Measurements from ENCODE around the gene TLE3.

DNA sequence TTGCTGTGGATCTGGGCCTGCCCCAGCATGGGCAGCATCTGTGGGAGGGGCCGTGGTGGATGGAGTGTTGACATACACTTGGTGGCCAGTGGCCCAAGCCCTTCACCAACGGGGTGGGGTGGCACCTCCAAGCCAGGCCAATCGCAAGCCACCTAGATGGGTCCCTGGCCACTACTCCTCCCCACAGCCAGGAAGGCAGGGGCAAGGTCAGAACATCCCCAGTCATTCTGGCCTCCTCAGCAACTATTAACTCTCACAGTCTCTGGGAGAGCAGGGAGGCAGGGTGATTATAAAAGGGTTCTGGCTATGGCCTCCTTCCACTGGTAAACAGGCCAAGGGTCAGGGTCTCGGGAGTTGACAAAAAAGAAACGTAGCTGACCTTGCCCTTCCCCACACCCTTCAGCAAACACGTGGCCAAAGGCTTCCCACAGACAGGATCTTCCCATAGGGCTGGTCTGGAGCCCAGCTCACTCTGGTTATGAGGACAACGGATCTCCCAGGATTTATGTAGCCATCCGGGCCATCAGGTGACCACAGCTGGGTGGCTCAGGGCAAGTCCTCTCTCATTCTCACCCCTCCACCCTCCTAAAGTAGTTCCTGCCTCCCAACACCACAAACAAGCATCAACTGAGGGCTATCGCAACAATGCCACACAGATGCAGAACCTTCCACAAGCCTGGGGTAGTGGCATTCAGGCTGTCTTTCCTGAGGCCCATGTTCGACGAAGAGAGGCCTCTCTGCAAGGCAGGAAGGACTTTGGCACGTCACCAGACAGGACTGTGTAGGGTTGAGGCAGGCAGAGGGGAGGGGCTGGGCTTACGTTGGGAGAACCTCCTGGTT is 18.9 kb downstream of the TLE3 start:
- TF ChIP-seq, protein P1, sequence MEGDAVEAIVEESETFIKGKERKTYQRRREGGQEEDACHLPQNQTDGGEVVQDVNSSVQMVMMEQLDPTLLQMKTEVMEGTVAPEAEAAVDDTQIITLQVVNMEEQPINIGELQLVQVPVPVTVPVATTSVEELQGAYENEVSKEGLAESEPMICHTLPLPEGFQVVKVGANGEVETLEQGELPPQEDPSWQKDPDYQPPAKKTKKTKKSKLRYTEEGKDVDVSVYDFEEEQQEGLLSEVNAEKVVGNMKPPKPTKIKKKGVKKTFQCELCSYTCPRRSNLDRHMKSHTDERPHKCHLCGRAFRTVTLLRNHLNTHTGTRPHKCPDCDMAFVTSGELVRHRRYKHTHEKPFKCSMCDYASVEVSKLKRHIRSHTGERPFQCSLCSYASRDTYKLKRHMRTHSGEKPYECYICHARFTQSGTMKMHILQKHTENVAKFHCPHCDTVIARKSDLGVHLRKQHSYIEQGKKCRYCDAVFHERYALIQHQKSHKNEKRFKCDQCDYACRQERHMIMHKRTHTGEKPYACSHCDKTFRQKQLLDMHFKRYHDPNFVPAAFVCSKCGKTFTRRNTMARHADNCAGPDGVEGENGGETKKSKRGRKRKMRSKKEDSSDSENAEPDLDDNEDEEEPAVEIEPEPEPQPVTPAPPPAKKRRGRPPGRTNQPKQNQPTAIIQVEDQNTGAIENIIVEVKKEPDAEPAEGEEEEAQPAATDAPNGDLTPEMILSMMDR (IDR thresholded peaks at IDR 0.05), result no peak
- no peak for TF ChIP-seq POLR2AphosphoS5 (IDR thresholded peaks at IDR 0.05)
